Measurements from ENCODE around the gene RNF39.

Gene RNF39

GRCh38 chr6:30103872-30104179, 28.3 kb upstream of the RNF39 start:
- Histone ChIP-seq H3K4me1 (ENCODE audit: low read length) (peaks cover 15% of the 10 kb centered on the region), H3K36me3 (replicated peaks; ENCODE audit: insufficient read depth, low read length) (no peaks in the 10 kb centered on the region), H4K20me1 (ENCODE audit: insufficient read depth, low read length) (no peaks in the 10 kb centered on the region), H3K9me3 (replicated peaks; ENCODE audit: insufficient read depth, low read length) (no peaks in the 10 kb centered on the region), H3K4me2 (ENCODE audit: low read depth, low read length) (peak overlapping the region; percentile 100), H3K27me3 (replicated peaks; ENCODE audit: insufficient read depth, low read length) (peaks cover 26% of the 10 kb centered on the region), H2AFZ (ENCODE audit: low read length) (peak overlapping the region; percentile 94), H3K79me2 (ENCODE audit: low read length) (no peaks in the 10 kb centered on the region), H3K27ac (ENCODE audit: low read length) (no peak overlapping the region), H3K4me3 (ENCODE audit: low read length) (peak overlapping the region; percentile 64), H3F3A (ENCODE audit: insufficient read depth, low read length) (peaks cover 15% of the 10 kb centered on the region), H3K9me2 (replicated peaks; ENCODE audit: insufficient read depth, low read length) (no peaks in the 10 kb centered on the region), H3K9ac (ENCODE audit: low read length) (peak overlapping the region; percentile 36; the same call in 1 of the 2 replicates)
- no peak for DNase-seq
- no peak for TF ChIP-seq EZH2 (optimal IDR thresholded peaks at IDR 0.05; ENCODE audit: low read depth, low read length)
- TF ChIP-seq, protein P1, sequence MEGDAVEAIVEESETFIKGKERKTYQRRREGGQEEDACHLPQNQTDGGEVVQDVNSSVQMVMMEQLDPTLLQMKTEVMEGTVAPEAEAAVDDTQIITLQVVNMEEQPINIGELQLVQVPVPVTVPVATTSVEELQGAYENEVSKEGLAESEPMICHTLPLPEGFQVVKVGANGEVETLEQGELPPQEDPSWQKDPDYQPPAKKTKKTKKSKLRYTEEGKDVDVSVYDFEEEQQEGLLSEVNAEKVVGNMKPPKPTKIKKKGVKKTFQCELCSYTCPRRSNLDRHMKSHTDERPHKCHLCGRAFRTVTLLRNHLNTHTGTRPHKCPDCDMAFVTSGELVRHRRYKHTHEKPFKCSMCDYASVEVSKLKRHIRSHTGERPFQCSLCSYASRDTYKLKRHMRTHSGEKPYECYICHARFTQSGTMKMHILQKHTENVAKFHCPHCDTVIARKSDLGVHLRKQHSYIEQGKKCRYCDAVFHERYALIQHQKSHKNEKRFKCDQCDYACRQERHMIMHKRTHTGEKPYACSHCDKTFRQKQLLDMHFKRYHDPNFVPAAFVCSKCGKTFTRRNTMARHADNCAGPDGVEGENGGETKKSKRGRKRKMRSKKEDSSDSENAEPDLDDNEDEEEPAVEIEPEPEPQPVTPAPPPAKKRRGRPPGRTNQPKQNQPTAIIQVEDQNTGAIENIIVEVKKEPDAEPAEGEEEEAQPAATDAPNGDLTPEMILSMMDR (IDR thresholded peaks at IDR 0.05; ENCODE audit: low read length) = no peak
- TF ChIP-seq EZH2phosphoT487 (IDR thresholded peaks at IDR 0.05; ENCODE audit: low read length) = no peak

DNA sequence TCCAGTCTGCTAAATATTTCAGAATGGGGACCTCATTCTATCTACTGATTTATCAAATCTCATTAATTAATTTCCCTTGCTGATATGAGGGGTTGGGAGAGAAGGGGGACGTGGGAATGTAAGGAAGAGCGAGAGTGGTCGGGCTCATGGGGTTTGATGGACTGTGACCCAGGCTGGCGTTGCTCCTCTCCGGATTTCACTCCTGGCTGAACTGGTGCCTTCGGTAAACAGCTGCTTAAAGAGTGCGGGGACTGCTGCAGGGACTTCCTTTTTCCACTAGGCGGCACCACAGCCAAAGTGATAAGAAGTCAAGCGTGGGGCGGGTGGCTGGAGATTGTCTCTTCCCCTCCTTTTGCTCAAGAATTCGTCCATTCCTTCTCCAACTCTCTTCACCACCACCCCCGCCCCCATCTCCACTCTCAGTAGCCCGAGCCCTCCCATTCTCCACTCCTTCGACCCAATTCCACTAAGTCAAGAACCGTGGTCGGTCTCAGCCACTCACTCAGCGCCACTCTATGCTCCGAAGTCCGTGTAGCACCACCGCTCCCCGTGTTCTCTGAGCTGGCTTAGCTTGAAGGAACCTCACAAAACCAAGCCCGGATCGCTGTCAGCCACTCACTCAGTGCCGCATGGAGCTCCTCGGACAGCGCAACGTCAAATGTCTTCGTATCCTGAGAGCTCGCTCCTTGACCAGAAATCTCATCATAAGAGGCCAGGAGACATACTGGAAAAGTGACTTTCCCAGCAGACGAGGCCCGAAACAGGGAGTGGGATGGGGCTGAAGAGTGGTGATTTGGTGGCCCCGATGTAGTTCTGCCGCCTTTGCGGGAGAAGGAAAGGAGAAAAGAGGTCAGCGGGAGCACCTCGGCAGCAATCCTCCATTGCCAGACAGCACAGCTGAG, 27.7 kb upstream of the RNF39 start:
- H3K9me2 ChIP-seq (replicated peaks; ENCODE audit: insufficient read depth, low read length) = no peaks in the 10 kb centered on the region
- H3F3A ChIP-seq (ENCODE audit: insufficient read depth, low read length) = peaks cover 15% of the 10 kb centered on the region
- peak overlapping the region; percentile 100 for H3K4me2 ChIP-seq (ENCODE audit: low read depth, low read length)
- TF ChIP-seq EZH2 (optimal IDR thresholded peaks at IDR 0.05; ENCODE audit: low read depth, low read length) (no peak), EZH2phosphoT487 (IDR thresholded peaks at IDR 0.05; ENCODE audit: low read length) (no peak)
- TF ChIP-seq, protein P1 (IDR thresholded peaks at IDR 0.05; ENCODE audit: low read length) = peak; percentile 83
- peaks cover 15% of the 10 kb centered on the region for H3K4me1 ChIP-seq (ENCODE audit: low read length)
- H3K36me3 ChIP-seq (replicated peaks; ENCODE audit: insufficient read depth, low read length) = no peaks in the 10 kb centered on the region
- peak; percentile 88 for DNase-seq
- H3K9me3 ChIP-seq (replicated peaks; ENCODE audit: insufficient read depth, low read length) = no peaks in the 10 kb centered on the region
- no peaks in the 10 kb centered on the region for H4K20me1 ChIP-seq (ENCODE audit: insufficient read depth, low read length)
- H3K79me2 ChIP-seq (ENCODE audit: low read length) = no peaks in the 10 kb centered on the region
- H3K9ac ChIP-seq (ENCODE audit: low read length) = peak overlapping the region; percentile 36; the same call in 1 of the 2 replicates
- H3K4me3 ChIP-seq (ENCODE audit: low read length) = peak overlapping the region; percentile 64
- peaks cover 32% of the 10 kb centered on the region for H3K27me3 ChIP-seq (replicated peaks; ENCODE audit: insufficient read depth, low read length)
- no peak overlapping the region for H3K27ac ChIP-seq (ENCODE audit: low read length)
- peak overlapping the region; percentile 94 for H2AFZ ChIP-seq (ENCODE audit: low read length)

DNA sequence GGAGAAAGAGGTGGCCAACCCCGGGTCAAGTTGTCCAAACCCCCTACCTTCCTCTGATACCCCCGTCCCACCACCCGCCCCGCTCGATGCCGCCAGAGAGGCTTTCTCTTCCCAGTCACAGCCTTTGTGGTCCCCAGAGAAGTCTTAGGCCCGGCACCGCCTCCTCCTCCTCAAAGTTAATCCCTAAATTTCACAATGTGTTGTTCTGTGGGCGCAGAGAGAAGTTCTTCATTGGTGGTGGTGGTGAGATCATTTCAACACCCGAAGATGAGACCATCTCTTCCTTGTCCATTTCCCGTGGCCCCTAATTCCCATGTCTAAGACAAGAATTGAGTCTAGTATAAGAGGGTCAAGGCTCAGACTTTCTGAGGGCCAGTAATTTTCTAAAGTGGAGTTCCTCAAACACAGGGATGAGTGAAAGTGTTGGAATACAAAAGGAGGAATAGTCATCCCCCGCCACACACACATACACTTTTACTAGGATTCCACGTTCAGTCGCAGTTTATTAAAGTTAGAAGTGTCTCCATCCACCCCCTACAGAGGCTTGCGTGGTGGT, 26.9 kb upstream of the RNF39 start:
- Histone ChIP-seq H3K9me3 (replicated peaks; ENCODE audit: insufficient read depth, low read length) (no peaks in the 10 kb centered on the region), H3K27ac (ENCODE audit: low read length) (no peak overlapping the region), H3K9me2 (replicated peaks; ENCODE audit: insufficient read depth, low read length) (no peaks in the 10 kb centered on the region)

More for the DNA sequence above, 26.9 kb upstream of the RNF39 start:
- H3F3A ChIP-seq (ENCODE audit: insufficient read depth, low read length) = peaks cover 15% of the 10 kb centered on the region
- H3K4me3 ChIP-seq (ENCODE audit: low read length) = peak overlapping the region; percentile 64
- H4K20me1 ChIP-seq (ENCODE audit: insufficient read depth, low read length) = no peaks in the 10 kb centered on the region
- TF ChIP-seq EZH2 (optimal IDR thresholded peaks at IDR 0.05; ENCODE audit: low read depth, low read length) (no peak), EZH2phosphoT487 (IDR thresholded peaks at IDR 0.05; ENCODE audit: low read length) (no peak)
- TF ChIP-seq, protein P1 (IDR thresholded peaks at IDR 0.05; ENCODE audit: low read length) = no peak
- no peak for DNase-seq
- peak overlapping the region; percentile 100 for H3K4me2 ChIP-seq (ENCODE audit: low read depth, low read length)
- peaks cover 40% of the 10 kb centered on the region for H3K27me3 ChIP-seq (replicated peaks; ENCODE audit: insufficient read depth, low read length)
- H3K4me1 ChIP-seq (ENCODE audit: low read length) = peaks cover 15% of the 10 kb centered on the region
- H3K36me3 ChIP-seq (replicated peaks; ENCODE audit: insufficient read depth, low read length) = no peaks in the 10 kb centered on the region
- peak overlapping the region; percentile 13; the same call in 1 of the 2 replicates for H3K9ac ChIP-seq (ENCODE audit: low read length)
- no peaks in the 10 kb centered on the region for H3K79me2 ChIP-seq (ENCODE audit: low read length)
- peak overlapping the region; percentile 94 for H2AFZ ChIP-seq (ENCODE audit: low read length)
